HL-60 (cell line): ENCODE data around the gene APBA2.
"Not testable (repeated sequence)": the region's sequence is repeated elsewhere in the genome, so short reads cannot be mapped to it uniquely, and the experiment has no call there.

Experiments used
- CTCF ChIP-seq: IDR thresholded peaks from one replicate; pipeline ENCODE4 v1.5.1; 2011; ENCODE audit warnings: low read length, control low read depth, inconsistent platforms; ENCODE audit not compliant: insufficient read depth
- GABPA ChIP-seq: IDR thresholded peaks from 2 replicates; pipeline ENCODE4 v1.6.1; 2012; ENCODE audit warnings: low read depth
- POLR2AphosphoS5 ChIP-seq: IDR thresholded peaks from 2 replicates; pipeline ENCODE4 v1.6.1; 2012; ENCODE audit warnings: low read depth

- TF ChIP-seq CTCF, POLR2AphosphoS5, GABPA: not testable (repeated sequence)
These were observed 4.5 kb downstream of the APBA2 start for GRCh38 chr15:28890291-28890690.
